SH-SY5Y (cell line): ENCODE results near the gene SNED1.

ENCODE experiments used
- GATA2 ChIP-seq: IDR thresholded peaks from 2 replicates; pipeline ENCODE4 v1.6.1; 2011; ENCODE audit warnings: mild to moderate bottlenecking, low read depth, low read length
- GATA3 ChIP-seq: IDR thresholded peaks from 2 replicates; pipeline ENCODE4 v1.6.1; 2011; ENCODE audit warnings: low read depth, mild to moderate bottlenecking, low read length, moderate library complexity

DNA sequence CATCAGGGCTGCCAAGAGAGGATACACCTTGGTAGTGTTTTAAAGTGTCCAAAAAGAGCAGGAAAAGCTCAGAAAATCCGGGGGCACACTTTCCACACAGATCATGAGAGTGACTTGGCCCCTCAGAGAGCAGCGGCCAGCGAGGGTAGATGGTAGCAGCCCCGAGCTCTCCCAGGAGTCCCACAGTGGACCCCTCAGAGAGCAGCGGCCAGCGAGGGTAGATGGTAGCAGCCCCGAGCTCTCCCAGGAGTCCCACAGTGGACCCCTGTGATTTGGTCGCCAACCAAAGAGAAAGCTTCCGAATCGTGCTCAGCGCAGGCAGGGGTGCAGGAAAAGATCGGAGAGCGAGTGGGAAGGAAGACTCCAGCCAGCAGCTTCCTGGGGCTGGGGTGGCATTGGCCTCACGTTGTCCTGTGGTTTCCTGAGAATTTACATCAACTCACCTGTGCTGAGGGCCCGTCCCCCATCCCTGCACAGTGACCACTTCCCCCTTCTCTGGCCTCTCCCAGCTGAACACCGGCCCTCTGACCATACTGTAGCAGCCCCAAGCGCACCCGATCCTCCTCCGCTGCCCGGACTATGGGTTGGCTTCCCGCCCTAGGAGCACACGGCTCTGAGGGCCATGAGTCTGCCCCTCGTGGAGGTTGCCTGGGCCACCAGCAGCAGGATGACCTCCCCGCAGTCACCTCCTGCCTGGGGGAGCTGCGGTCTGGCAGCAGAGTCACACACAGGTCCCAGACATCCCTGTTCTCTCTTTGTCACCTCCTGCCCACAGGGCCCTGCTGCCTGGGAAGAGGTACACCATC is 69.9 kb downstream of the SNED1 start:
- TF ChIP-seq GATA2 (no peak), GATA3 (no peak)
